ENCODE measurements around the gene FSD1L.
"Not testable (repeated sequence)": the region's sequence is repeated elsewhere in the genome, so short reads cannot be mapped to it uniquely, and the experiment has no call there.

Gene FSD1L

GRCh38 chr9:105522618-105523385, 75.0 kb downstream of the FSD1L start:
- not testable (repeated sequence) for H3K23ac ChIP-seq (ENCODE audit: low read length); H3K4me1 ChIP-seq (ENCODE audit: control insufficient read depth, low read depth, low read length); H2BK5ac ChIP-seq (ENCODE audit: low read length); H3K36me3 ChIP-seq (ENCODE audit: control insufficient read depth, insufficient read depth, low read length); H3K4me2 ChIP-seq (ENCODE audit: low read length); H2BK120ac ChIP-seq (ENCODE audit: low read depth, low read length); DNase-seq; H4K5ac ChIP-seq (ENCODE audit: low read length); H3K79me1 ChIP-seq (ENCODE audit: low read length); H3K18ac ChIP-seq (ENCODE audit: low read length); H2AK5ac ChIP-seq (ENCODE audit: low read length); H3K27ac ChIP-seq (ENCODE audit: low read depth, low read length); H3K4me3 ChIP-seq (ENCODE audit: low read length); H3K79me2 ChIP-seq (ENCODE audit: control insufficient read depth, insufficient read depth, low read length); H4K8ac ChIP-seq (ENCODE audit: low read depth, low read length); H2BK15ac ChIP-seq (replicated peaks; ENCODE audit: low read depth); H3K27me3 ChIP-seq (ENCODE audit: insufficient read depth, low read length, poor library complexity); H3K4ac ChIP-seq (ENCODE audit: low read depth, low read length); H3K56ac ChIP-seq (ENCODE audit: low read length); H3K9ac ChIP-seq (ENCODE audit: low read length)
- WGBS (ENCODE audit: extremely low coverage, insufficient coverage, low lambda C conversion rate): no CpG with 5 or more reads among the region's 10 CpGs

- Histone ChIP-seq H3K23ac (ENCODE audit: low read length) (no peak overlapping the region), H2BK5ac (ENCODE audit: low read length) (no peak overlapping the region), H3K9ac (ENCODE audit: low read length) (no peak overlapping the region), H3K4me3 (ENCODE audit: low read length) (no peak overlapping the region), H3K4ac (ENCODE audit: low read depth, low read length) (no peak overlapping the region), H2BK15ac (replicated peaks; ENCODE audit: low read depth) (no peak overlapping the region), H2AK5ac (ENCODE audit: low read length) (no peak overlapping the region), H3K18ac (ENCODE audit: low read length) (no peak overlapping the region), H4K5ac (ENCODE audit: low read length) (no peak overlapping the region), H3K56ac (ENCODE audit: low read length) (no peak overlapping the region), H3K4me2 (ENCODE audit: low read length) (no peak overlapping the region), H3K4me1 (ENCODE audit: control insufficient read depth, low read depth, low read length) (no peaks in the 10 kb centered on the region), H3K27ac (ENCODE audit: low read depth, low read length) (no peak overlapping the region), H2BK120ac (ENCODE audit: low read depth, low read length) (no peak overlapping the region), H3K79me2 (ENCODE audit: control insufficient read depth, insufficient read depth, low read length) (no peaks in the 10 kb centered on the region), H3K27me3 (ENCODE audit: insufficient read depth, low read length, poor library complexity) (no peaks in the 10 kb centered on the region), H4K8ac (ENCODE audit: low read depth, low read length) (no peak overlapping the region), H3K36me3 (ENCODE audit: control insufficient read depth, insufficient read depth, low read length) (no peaks in the 10 kb centered on the region), H3K79me1 (ENCODE audit: low read length) (no peaks in the 10 kb centered on the region)
- no peak for DNase-seq
- WGBS (ENCODE audit: extremely low coverage, insufficient coverage, low lambda C conversion rate): no CpG with 5 or more reads among the region's 3 CpGs
These were observed 83.7 kb downstream of the FSD1L start for GRCh38 chr9:105531530-105531929.

- Histone ChIP-seq H2BK15ac (replicated peaks; ENCODE audit: low read depth) (no peak overlapping the region), H4K8ac (ENCODE audit: low read depth, low read length) (no peak overlapping the region), H3K56ac (ENCODE audit: low read length) (no peak overlapping the region), H3K79me2 (ENCODE audit: control insufficient read depth, insufficient read depth, low read length) (no peaks in the 10 kb centered on the region), H3K27me3 (ENCODE audit: insufficient read depth, low read length, poor library complexity) (no peaks in the 10 kb centered on the region), H3K4me3 (ENCODE audit: low read length) (no peak overlapping the region), H3K79me1 (ENCODE audit: low read length) (no peaks in the 10 kb centered on the region), H2BK5ac (ENCODE audit: low read length) (no peak overlapping the region), H3K4me2 (ENCODE audit: low read length) (no peak overlapping the region), H3K9ac (ENCODE audit: low read length) (no peak overlapping the region), H4K5ac (ENCODE audit: low read length) (no peak overlapping the region), H2AK5ac (ENCODE audit: low read length) (no peak overlapping the region), H2BK120ac (ENCODE audit: low read depth, low read length) (no peak overlapping the region), H3K4me1 (ENCODE audit: control insufficient read depth, low read depth, low read length) (no peaks in the 10 kb centered on the region), H3K4ac (ENCODE audit: low read depth, low read length) (no peak overlapping the region), H3K36me3 (ENCODE audit: control insufficient read depth, insufficient read depth, low read length) (no peaks in the 10 kb centered on the region), H3K18ac (ENCODE audit: low read length) (no peak overlapping the region), H3K27ac (ENCODE audit: low read depth, low read length) (no peak overlapping the region), H3K23ac (ENCODE audit: low read length) (no peak overlapping the region)
- 100% methylated on average over 2 of the region's 3 CpGs for WGBS (ENCODE audit: extremely low coverage, insufficient coverage, low lambda C conversion rate)
- DNase-seq: no peak
These were observed 88.3 kb downstream of the FSD1L start for GRCh38 chr9:105535920-105536668.

GRCh38 chr9:105539452-105539851, 91.6 kb downstream of the FSD1L start:
- Histone ChIP-seq H3K27me3 (ENCODE audit: insufficient read depth, low read length, poor library complexity) (no peaks in the 10 kb centered on the region), H3K4me1 (ENCODE audit: control insufficient read depth, low read depth, low read length) (no peaks in the 10 kb centered on the region), H3K36me3 (ENCODE audit: control insufficient read depth, insufficient read depth, low read length) (no peaks in the 10 kb centered on the region), H3K18ac (ENCODE audit: low read length) (no peak overlapping the region), H3K56ac (ENCODE audit: low read length) (no peak overlapping the region), H2AK5ac (ENCODE audit: low read length) (no peak overlapping the region), H3K23ac (ENCODE audit: low read length) (no peak overlapping the region), H3K9ac (ENCODE audit: low read length) (no peak overlapping the region), H2BK15ac (replicated peaks; ENCODE audit: low read depth) (no peak overlapping the region), H3K27ac (ENCODE audit: low read depth, low read length) (no peak overlapping the region), H3K4me2 (ENCODE audit: low read length) (no peak overlapping the region), H2BK120ac (ENCODE audit: low read depth, low read length) (no peak overlapping the region), H3K4ac (ENCODE audit: low read depth, low read length) (no peak overlapping the region), H3K4me3 (ENCODE audit: low read length) (no peak overlapping the region), H3K79me2 (ENCODE audit: control insufficient read depth, insufficient read depth, low read length) (no peaks in the 10 kb centered on the region), H4K5ac (ENCODE audit: low read length) (no peak overlapping the region), H4K8ac (ENCODE audit: low read depth, low read length) (no peak overlapping the region), H3K79me1 (ENCODE audit: low read length) (no peaks in the 10 kb centered on the region), H2BK5ac (ENCODE audit: low read length) (no peak overlapping the region)
- peak; percentile 38 for DNase-seq
- no CpG with 5 or more reads among the region's 1 CpG for WGBS (ENCODE audit: extremely low coverage, insufficient coverage, low lambda C conversion rate)

- Histone ChIP-seq H2AK5ac (ENCODE audit: low read length) (no peak overlapping the region), H4K5ac (ENCODE audit: low read length) (no peak overlapping the region), H3K4me2 (ENCODE audit: low read length) (no peak overlapping the region), H3K27ac (ENCODE audit: low read depth, low read length) (no peak overlapping the region), H3K79me2 (ENCODE audit: control insufficient read depth, insufficient read depth, low read length) (no peaks in the 10 kb centered on the region), H2BK120ac (ENCODE audit: low read depth, low read length) (no peak overlapping the region), H3K4me1 (ENCODE audit: control insufficient read depth, low read depth, low read length) (no peaks in the 10 kb centered on the region), H3K18ac (ENCODE audit: low read length) (no peak overlapping the region), H3K23ac (ENCODE audit: low read length) (no peak overlapping the region), H3K79me1 (ENCODE audit: low read length) (no peaks in the 10 kb centered on the region), H2BK15ac (replicated peaks; ENCODE audit: low read depth) (no peak overlapping the region), H3K4me3 (ENCODE audit: low read length) (no peak overlapping the region), H3K27me3 (ENCODE audit: insufficient read depth, low read length, poor library complexity) (no peaks in the 10 kb centered on the region), H3K9ac (ENCODE audit: low read length) (no peak overlapping the region), H3K56ac (ENCODE audit: low read length) (no peak overlapping the region), H4K8ac (ENCODE audit: low read depth, low read length) (no peak overlapping the region), H2BK5ac (ENCODE audit: low read length) (no peak overlapping the region), H3K36me3 (ENCODE audit: control insufficient read depth, insufficient read depth, low read length) (no peaks in the 10 kb centered on the region), H3K4ac (ENCODE audit: low read depth, low read length) (no peak overlapping the region)
- no CpG with 5 or more reads among the region's 3 CpGs for WGBS (ENCODE audit: extremely low coverage, insufficient coverage, low lambda C conversion rate)
- no peak for DNase-seq
These were observed 94.0 kb downstream of the FSD1L start for GRCh38 chr9:105541838-105542237.
